H9 (cell line): ENCODE measurements around the gene CLEC4G. TPM values are rescaled to one million over a fixed set of nuclear protein-coding genes. Genes with fewer than 3 reads are reported as not detected.

Experiments
- DNase-seq: peaks from one replicate; pipeline ENCODE4 v3.0.0-alpha.2; 2017
- H2AFZ ChIP-seq: one replicate; pipeline ENCODE4 v1.6.1; 2013; ENCODE audit warnings: mild to moderate bottlenecking, low read length, control low read depth, moderate library complexity
- H2AK5ac ChIP-seq: 2 replicates; pipeline ENCODE4 v1.6.1; 2013; ENCODE audit warnings: low read length, control low read depth, mixed read lengths; ENCODE audit not compliant: insufficient read length
- H2BK120ac ChIP-seq: one replicate; pipeline ENCODE4 v1.6.1; 2013; ENCODE audit warnings: low read depth, mild to moderate bottlenecking, low read length, control low read depth, inconsistent platforms; ENCODE audit not compliant: poor library complexity, severe bottlenecking
- H2BK12ac ChIP-seq: 2 replicates; pipeline ENCODE4 v1.6.1; 2013; ENCODE audit warnings: low read length, control low read depth, mixed read lengths, low read depth; ENCODE audit not compliant: insufficient read length
- H2BK15ac ChIP-seq: 2 replicates; pipeline ENCODE4 v1.6.1; 2013; ENCODE audit warnings: low read depth, low read length, control low read depth
- H2BK20ac ChIP-seq: one replicate; pipeline ENCODE4 v1.6.1; 2013; ENCODE audit warnings: low read depth, mild to moderate bottlenecking, low read length, control low read depth, inconsistent platforms; ENCODE audit not compliant: poor library complexity, severe bottlenecking
- H2BK5ac ChIP-seq: 2 replicates; pipeline ENCODE4 v1.6.1; 2013; ENCODE audit warnings: low read length, control low read depth, mixed read lengths; ENCODE audit not compliant: insufficient read length
- H3K14ac ChIP-seq: 2 replicates; pipeline ENCODE4 v1.6.1; 2013; ENCODE audit warnings: low read length, control low read depth; ENCODE audit not compliant: insufficient read depth
- H3K18ac ChIP-seq: 2 replicates; pipeline ENCODE4 v1.6.1; 2013; ENCODE audit warnings: low read depth, mild to moderate bottlenecking, mixed read lengths, low read length, control low read depth; ENCODE audit not compliant: insufficient read length
- H3K23ac ChIP-seq: 2 replicates; pipeline ENCODE4 v1.6.1; 2013; ENCODE audit warnings: low read length, control low read depth, mixed read lengths, low read depth; ENCODE audit not compliant: insufficient read length
- H3K23me2 ChIP-seq: 2 replicates; pipeline ENCODE4 v1.6.1; 2013; ENCODE audit warnings: low read depth, mild to moderate bottlenecking, mixed read lengths, low read length, control low read depth; ENCODE audit not compliant: insufficient read length, poor library complexity, severe bottlenecking
- H3K27ac ChIP-seq: 2 replicates; pipeline ENCODE4 v1.5.1; 2013; ENCODE audit warnings: low read length, control low read depth, mixed read lengths, low read depth; ENCODE audit not compliant: insufficient read length
- H3K27me3 ChIP-seq: 2 replicates; pipeline ENCODE4 v1.6.1; 2013; ENCODE audit warnings: low read length, control low read depth, inconsistent platforms; ENCODE audit not compliant: insufficient read depth
- H3K4ac ChIP-seq: 2 replicates; pipeline ENCODE4 v1.6.1; 2013; ENCODE audit warnings: low read depth, mild to moderate bottlenecking, control low read depth, inconsistent platforms, low read length, moderate library complexity
- H3K4me1 ChIP-seq: 2 replicates; pipeline ENCODE4 v1.6.1; 2013; ENCODE audit warnings: low read length, control low read depth, inconsistent platforms; ENCODE audit not compliant: insufficient read depth
- H3K4me2 ChIP-seq: 2 replicates; pipeline ENCODE4 v1.6.1; 2013; ENCODE audit warnings: low read length, control low read depth, mixed read lengths; ENCODE audit not compliant: insufficient read length, insufficient read depth
- H3K56ac ChIP-seq: 2 replicates; pipeline ENCODE4 v1.6.1; 2013; ENCODE audit warnings: low read depth, mild to moderate bottlenecking, mixed read lengths, low read length, control low read depth; ENCODE audit not compliant: insufficient read length
- H3K79me1 ChIP-seq: 2 replicates; pipeline ENCODE4 v1.6.1; 2013; ENCODE audit warnings: low read depth, mild to moderate bottlenecking, moderate library complexity, low read length, control low read depth, inconsistent platforms; ENCODE audit not compliant: insufficient read depth, poor library complexity, severe bottlenecking
- H3K79me2 ChIP-seq: 2 replicates; pipeline ENCODE4 v1.6.1; 2013; ENCODE audit warnings: low read length, control low read depth, inconsistent platforms; ENCODE audit not compliant: insufficient read depth
- H3K9ac ChIP-seq: 2 replicates; pipeline ENCODE4 v1.6.1; 2013; ENCODE audit warnings: low read length, control low read depth, mixed read lengths; ENCODE audit not compliant: insufficient read length; ENCODE audit errors: extremely low read depth
- H3K9me3 ChIP-seq: one replicate; pipeline ENCODE4 v1.6.1; 2013; ENCODE audit warnings: low read depth, low read length, inconsistent platforms; ENCODE audit not compliant: control insufficient read depth
- H3T11ph ChIP-seq: one replicate; pipeline ENCODE4 v1.6.1; 2013; ENCODE audit warnings: mild to moderate bottlenecking, low read length, control low read depth, inconsistent platforms
- H4K20me1 ChIP-seq: one replicate; pipeline ENCODE4 v1.6.1; 2013; ENCODE audit not compliant: control insufficient read depth, insufficient read length, insufficient read depth
- H4K5ac ChIP-seq: 2 replicates; pipeline ENCODE4 v1.6.1; 2013; ENCODE audit warnings: low read depth, mild to moderate bottlenecking, mixed read lengths, low read length, control low read depth; ENCODE audit not compliant: insufficient read length
- H4K8ac ChIP-seq: replicated peaks from 2 replicates; pipeline ENCODE4 v1.6.1; 2013; ENCODE audit warnings: low read length, control low read depth, mixed read lengths, low read depth; ENCODE audit not compliant: insufficient read length
- H4K91ac ChIP-seq: 2 replicates; pipeline ENCODE4 v1.6.1; 2013; ENCODE audit warnings: low read depth, mild to moderate bottlenecking, moderate library complexity, mixed read lengths, low read length, control low read depth; ENCODE audit not compliant: insufficient read length
- H3K27ac Mint-ChIP-seq, 3 experiments: 2 replicates in 2 of 3; 3 replicates in 1 of 3; pipeline ENCODE4 v1.8.0; 2020 to 2021; ENCODE audit warnings: mixed read lengths in 3 of 3, mild to moderate bottlenecking in 1 of 3, moderate library complexity in 1 of 3
- H3K27me3 Mint-ChIP-seq: 2 replicates; pipeline ENCODE4 v1.8.0; 2021; ENCODE audit warnings: low read depth, mild to moderate bottlenecking, moderate library complexity, mixed read lengths
- H3K36me3 Mint-ChIP-seq, 3 experiments: 2 replicates in 2 of 3; 3 replicates in 1 of 3; pipeline ENCODE4 v1.8.0; 2020 to 2021; ENCODE audit warnings: low read depth in 3 of 3, mixed read lengths in 3 of 3; ENCODE audit not compliant: insufficient read depth in 1 of 3
- H3K4me1 Mint-ChIP-seq, 2 experiments: 2 replicates each; pipeline ENCODE4 v1.8.0; 2020; ENCODE audit warnings: mixed read lengths in 2 of 2
- H3K4me3 Mint-ChIP-seq, 2 experiments: 2 replicates in 1 of 2; 3 replicates in 1 of 2; pipeline ENCODE4 v1.8.0; 2020 to 2021; ENCODE audit warnings: mild to moderate bottlenecking in 2 of 2, mixed read lengths in 2 of 2, moderate library complexity in 1 of 2
- H3K9me3 Mint-ChIP-seq, 2 experiments: 2 replicates in 1 of 2; 3 replicates in 1 of 2; pipeline ENCODE4 v1.8.0; 2020; ENCODE audit warnings: mild to moderate bottlenecking in 2 of 2, mixed read lengths in 2 of 2, moderate library complexity in 1 of 2
- CTCF ChIP-seq: fragments of 200-600 bp; sonication (generic); conservative IDR thresholded peaks from 3 replicates; pipeline ENCODE4 v1.8.0; 2021; ENCODE audit warnings: antibody characterized with exemption, mild to moderate bottlenecking
- WGBS: extraction: QIAGEN DNeasy Blood & Tissue Kit; methylation state at CpG from one replicate; pipeline ENCODE4 v1.1.7; 2013; ENCODE audit warnings: missing lambda C conversion rate, low lambda C conversion rate, mixed read lengths; ENCODE audit not compliant: insufficient read length; ENCODE audit errors: extremely low coverage; 5-methylcytosine and 5-hydroxymethylcytosine counted together
- total RNA-seq: library from RNA; stranded (reverse); gene quantifications from 2 replicates; pipeline ENCODE4 v1.2.1, GENCODE V29; 2021

The CLEC4G gene
- total RNA-seq, 1 experiment from 2014 or later, result not detected

- no CpG with 5 or more reads among the region's 12 CpGs for WGBS
- H3K4me1 Mint-ChIP-seq, result peaks cover 11% of the 10 kb centered on the region in 2 experiments
These were observed 44.7 kb downstream of the CLEC4G start for GRCh38 chr19:7687177-7687576.

More at GRCh38 chr19:7687177-7687576, 44.7 kb downstream of the CLEC4G start:
- peaks cover 6 to 23% (median 14%) of the 10 kb centered on the region in 3 experiments for H3K36me3 Mint-ChIP-seq
- H3K9ac ChIP-seq, result no peak overlapping the region
- H2AK5ac ChIP-seq, result no peak overlapping the region
- H4K20me1 ChIP-seq, result peaks cover 2% of the 10 kb centered on the region
- H3K9me3 Mint-ChIP-seq, result no peaks in the 10 kb centered on the region
- no peak overlapping the region for H3K4me2 ChIP-seq
- no peak overlapping the region for H2BK20ac ChIP-seq
- TF ChIP-seq CTCF, result no peak
- H2BK12ac ChIP-seq, result no peak overlapping the region
- no peak overlapping the region for H4K8ac ChIP-seq
- no peak for DNase-seq
- H3K79me2 ChIP-seq, result no peaks in the 10 kb centered on the region
- H3K56ac ChIP-seq, result no peak overlapping the region
- H3K4ac ChIP-seq, result no peak overlapping the region
- H3K27ac ChIP-seq, result no peak overlapping the region
- no peak overlapping the region for H2BK15ac ChIP-seq
- H3K23ac ChIP-seq, result no peak overlapping the region
- no peak overlapping the region for H3K4me3 Mint-ChIP-seq
- H4K91ac ChIP-seq, result no peak overlapping the region
- H3T11ph ChIP-seq, result no peak overlapping the region
- H3K9me3 ChIP-seq, result no peaks in the 10 kb centered on the region
- H3K79me1 ChIP-seq, result no peaks in the 10 kb centered on the region
- no peaks in the 10 kb centered on the region for H3K23me2 ChIP-seq
- H2AFZ ChIP-seq, result no peak overlapping the region
- no peak overlapping the region for H2BK120ac ChIP-seq
- no peak overlapping the region for H3K18ac ChIP-seq
- no peaks in the 10 kb centered on the region for H3K27me3 ChIP-seq
- peaks cover 7% of the 10 kb centered on the region for H3K27me3 Mint-ChIP-seq
- H4K5ac ChIP-seq, result no peak overlapping the region
- no peak overlapping the region for H3K14ac ChIP-seq
- no peak overlapping the region for H2BK5ac ChIP-seq
- H3K27ac Mint-ChIP-seq, result no peak overlapping the region; a peak in 1 of 7 replicates
- H3K4me1 ChIP-seq, result no peaks in the 10 kb centered on the region
